Measurements from ENCODE around the gene MAP2K5.
A peak's percentile ranks its signal among the peaks of the same experiment; 100 is the strongest.

MAP2K5 gene

DNA sequence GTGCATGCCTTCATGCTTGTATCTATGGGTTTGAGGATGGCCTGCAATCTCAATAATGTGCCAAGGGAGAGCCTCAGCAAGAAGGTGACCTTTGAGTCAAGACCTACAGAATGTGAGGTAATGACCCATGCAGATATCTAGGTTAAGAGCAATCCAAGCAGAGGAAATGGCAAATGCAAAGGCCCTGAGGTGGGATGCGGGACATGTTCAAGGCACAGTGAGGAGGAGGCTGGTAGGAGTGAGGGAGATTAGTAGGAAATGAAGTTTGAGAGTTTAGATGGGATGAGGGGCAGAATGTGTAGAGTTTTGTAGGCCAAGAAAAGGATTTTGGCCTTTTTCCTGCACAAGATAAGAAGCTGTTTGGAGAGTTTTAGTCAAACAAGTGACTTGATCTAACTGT lies 4.7 kb upstream of the MAP2K5 start:
- TF ChIP-seq CTCF (IDR thresholded peaks at IDR 0.05; ENCODE audit: borderline replicate concordance, insufficient read depth, low read depth, low read length): no peak
- H3K4me3 ChIP-seq (ENCODE audit: low read depth, low read length): no peak overlapping the region

DNA sequence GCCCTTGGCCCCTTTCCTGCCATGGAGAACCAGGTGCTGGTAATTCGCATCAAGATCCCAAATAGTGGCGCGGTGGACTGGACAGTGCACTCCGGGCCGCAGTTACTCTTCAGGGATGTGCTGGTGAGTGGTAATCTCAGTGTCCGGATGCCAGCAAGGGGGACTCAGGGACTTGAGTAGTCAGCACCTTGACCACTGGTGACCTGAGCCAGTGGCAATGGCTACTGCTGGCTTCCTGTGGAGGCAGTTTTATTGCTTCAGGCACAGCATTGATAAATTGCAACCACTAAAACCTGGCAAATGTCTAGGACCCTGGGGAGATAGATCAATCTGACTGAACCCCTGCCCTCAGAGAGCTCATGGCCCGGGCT lies 830 bp downstream of the MAP2K5 start:
- no peak for TF ChIP-seq CTCF (IDR thresholded peaks at IDR 0.05; ENCODE audit: borderline replicate concordance, insufficient read depth, low read depth, low read length)
- peak overlapping the region; percentile 76 for H3K4me3 ChIP-seq (ENCODE audit: low read depth, low read length)

DNA sequence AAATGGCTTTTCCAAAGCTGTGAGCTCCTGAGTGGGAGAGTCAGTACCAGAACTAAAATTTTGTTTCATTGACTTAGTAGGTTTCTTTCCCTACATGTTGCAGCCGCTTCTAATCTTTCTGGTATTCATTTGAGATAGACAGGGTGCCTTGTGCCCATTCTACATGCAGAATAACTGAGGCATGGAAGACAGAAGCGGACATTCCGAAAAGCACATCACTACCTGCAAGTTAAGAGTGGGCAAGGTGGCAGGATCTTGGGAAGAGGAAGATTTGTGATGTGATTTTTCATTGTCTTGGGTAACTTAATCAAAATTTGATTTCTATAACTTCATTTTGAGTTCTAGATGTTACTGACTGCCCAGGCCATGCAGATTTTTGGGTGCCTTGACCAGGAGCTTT lies 2.0 kb downstream of the MAP2K5 start:
- no peak for TF ChIP-seq CTCF (IDR thresholded peaks at IDR 0.05; ENCODE audit: borderline replicate concordance, insufficient read depth, low read depth, low read length)
- H3K4me3 ChIP-seq (ENCODE audit: low read depth, low read length): no peak overlapping the region

DNA sequence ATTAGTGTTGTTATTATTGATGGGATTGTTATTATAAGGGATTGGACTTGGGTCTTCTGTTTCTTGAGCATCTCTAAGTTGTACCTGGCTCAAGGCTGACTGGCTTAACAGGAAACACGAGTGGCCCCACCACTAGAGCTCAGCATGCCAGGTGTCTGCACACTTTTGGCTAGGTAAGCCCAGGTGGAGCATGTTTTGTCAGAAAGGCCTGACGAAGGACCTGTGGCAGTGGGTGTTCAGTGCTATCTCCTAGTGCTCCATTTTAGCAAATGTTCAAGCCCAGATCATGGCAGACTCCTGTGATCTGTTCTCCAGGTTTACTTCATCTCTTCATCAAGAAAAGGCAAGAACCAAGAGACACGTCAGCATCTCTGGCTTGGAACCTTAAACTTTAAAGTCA lies 3.4 kb downstream of the MAP2K5 start:
- no peak overlapping the region for H3K4me3 ChIP-seq (ENCODE audit: low read depth, low read length)
- no peak for TF ChIP-seq CTCF (IDR thresholded peaks at IDR 0.05; ENCODE audit: borderline replicate concordance, insufficient read depth, low read depth, low read length)

GRCh38 chr15:67547064-67547463 lies 4.6 kb downstream of the MAP2K5 start:
- no peak overlapping the region for H3K4me3 ChIP-seq (ENCODE audit: low read depth, low read length)
- no peak for TF ChIP-seq CTCF (IDR thresholded peaks at IDR 0.05; ENCODE audit: borderline replicate concordance, insufficient read depth, low read depth, low read length)

- TF ChIP-seq CTCF (IDR thresholded peaks at IDR 0.05; ENCODE audit: borderline replicate concordance, insufficient read depth, low read depth, low read length): no peak
Measured at GRCh38 chr15:67547836-67548235, 5.3 kb downstream of the MAP2K5 start.

GRCh38 chr15:67548236-67548852 lies 5.8 kb downstream of the MAP2K5 start:
- no peak for TF ChIP-seq CTCF (IDR thresholded peaks at IDR 0.05; ENCODE audit: borderline replicate concordance, insufficient read depth, low read depth, low read length)
- no peak overlapping the region for H3K4me3 ChIP-seq (ENCODE audit: low read depth, low read length)

More at GRCh38 chr15:67547836-67548235, 5.3 kb downstream of the MAP2K5 start:
- H3K4me3 ChIP-seq (ENCODE audit: low read depth, low read length): no peak overlapping the region

All from GM12875 (cell line).